H1 (cell line): ENCODE results near the gene PAEP. TPM values are rescaled to one million over a fixed set of nuclear protein-coding genes. Genes with fewer than 3 reads are reported as not detected.

Experiments
- BCL11A ChIP-seq, 2 experiments: IDR thresholded peaks; one replicate each; pipeline ENCODE4 v1.6.1; 2011; ENCODE audit warnings: low read depth in 2 of 2, low read length in 2 of 2, mild to moderate bottlenecking in 2 of 2
- KDM4A ChIP-seq: IDR thresholded peaks from one replicate; pipeline ENCODE4 v1.7.1; 2012; ENCODE audit warnings: low read depth, mild to moderate bottlenecking, moderate library complexity, low read length, inconsistent platforms; ENCODE audit not compliant: severe bottlenecking
- KDM5A ChIP-seq: fragments of 200-600 bp; IDR thresholded peaks from 2 replicates; pipeline ENCODE4 v1.7.1; 2012; ENCODE audit warnings: mild to moderate bottlenecking, low read length, inconsistent platforms, mixed read lengths
- NRF1 ChIP-seq: IDR thresholded peaks from 2 replicates; pipeline ENCODE4 v1.6.1; 2011; ENCODE audit warnings: mild to moderate bottlenecking, low read depth, low read length, improper control_type of control experiment
- RFX5 ChIP-seq: IDR thresholded peaks from 2 replicates; pipeline ENCODE4 v1.6.1; 2011; ENCODE audit warnings: low read depth, low read length, improper control_type of control experiment, borderline replicate concordance
- SIX5 ChIP-seq: IDR thresholded peaks from 2 replicates; pipeline ENCODE4 v1.6.1; 2011; ENCODE audit warnings: mild to moderate bottlenecking, low read depth, low read length
- SP2 ChIP-seq: IDR thresholded peaks from 2 replicates; pipeline ENCODE4 v1.6.1; 2012; ENCODE audit warnings: mild to moderate bottlenecking, low read length, inconsistent platforms
- TBP ChIP-seq: IDR thresholded peaks from 2 replicates; pipeline ENCODE4 v1.6.1; 2011; ENCODE audit warnings: low read depth, low read length, improper control_type of control experiment
- polyA plus RNA-seq, 7 experiments: library from polyadenylated mRNA; depleted of rRNA in 3 of 7; stranded (reverse) in 5 of 7; unstranded in 2 of 7; fragments of >200 nt in 5 of 7; fragments of 200-250 nt in 2 of 7; gene quantifications; 1 replicate in 5 of 7; 2 replicates in 1 of 7; 4 replicates in 1 of 7; pipeline versions ENCODE4 v1.2.1 to v1.2.3, GENCODE V29; 2011 to 2013; ENCODE audit warnings: missing spikeins in 2 of 7, mixed read lengths in 2 of 7
- total RNA-seq: library from RNA; stranded (reverse); fragmentation: NEBNext Ultra II Directional; extraction: Animal tissue kit (Norgen Biotek cat#: 25700); gene quantifications from 2 replicates; pipeline ENCODE4 v1.2.1, GENCODE V29; 2021
- TF ChIP-seq, protein P1 (sequence below): IDR thresholded peaks from 2 replicates; pipeline ENCODE4 v1.6.1; 2012; ENCODE audit warnings: inconsistent platforms

Gene PAEP
- total and polyA plus RNA-seq, 2 of the 8 experiments (the other 6 are each of a cell fraction or from before 2014, with no cell fraction given) = not detected

DNA sequence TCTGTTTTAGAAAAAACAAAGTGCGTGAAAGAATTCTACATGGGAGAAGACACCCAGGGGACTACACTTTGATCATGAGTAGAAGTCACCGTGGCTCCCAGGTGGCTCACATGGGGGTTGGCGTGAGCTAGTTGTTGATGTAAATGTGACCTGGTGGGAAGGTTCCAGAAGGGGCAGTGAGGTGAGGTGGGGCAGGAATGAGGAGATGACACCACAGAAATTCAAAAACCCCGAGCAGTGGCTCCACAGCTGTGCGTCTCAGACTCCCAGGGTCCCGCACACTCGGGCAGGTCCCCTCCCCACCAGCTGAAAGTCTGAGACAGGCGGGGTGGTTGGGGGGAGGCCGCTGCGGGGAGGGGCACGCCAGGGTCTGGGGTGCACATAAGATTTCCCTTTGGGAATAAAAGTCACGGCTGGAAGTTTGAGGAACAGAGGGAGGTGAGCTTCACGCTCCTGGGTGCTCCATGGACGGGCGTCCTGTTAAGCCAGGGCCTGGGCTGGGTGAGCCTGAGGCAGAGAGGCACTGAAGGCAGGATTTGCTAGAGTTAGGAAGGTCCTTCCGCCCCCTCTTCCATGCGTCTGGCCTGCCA is 47.9 kb downstream of the PAEP start (continued):
- TF ChIP-seq KDM5A (no peak), RFX5 (no peak), SIX5 (no peak), KDM4A (no peak), BCL11A (IDR thresholded peaks at IDR 0.05; ENCODE audit: low read depth in 2 of 2, low read length in 2 of 2) (no peak), SP2 (no peak), TBP (no peak), NRF1 (no peak)
- TF ChIP-seq, protein P1, sequence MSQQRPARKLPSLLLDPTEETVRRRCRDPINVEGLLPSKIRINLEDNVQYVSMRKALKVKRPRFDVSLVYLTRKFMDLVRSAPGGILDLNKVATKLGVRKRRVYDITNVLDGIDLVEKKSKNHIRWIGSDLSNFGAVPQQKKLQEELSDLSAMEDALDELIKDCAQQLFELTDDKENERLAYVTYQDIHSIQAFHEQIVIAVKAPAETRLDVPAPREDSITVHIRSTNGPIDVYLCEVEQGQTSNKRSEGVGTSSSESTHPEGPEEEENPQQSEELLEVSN = no peak
